H1 (cell line): ENCODE measurements around the gene POLR3K. TPM values are rescaled to one million over a fixed set of nuclear protein-coding genes. Genes with fewer than 3 reads are reported as not detected.

Experiments
- CTCF ChIA-PET: fragments of 300-600 bp; sonication (Branson Sonifier 250); formaldehyde crosslinking; loops from one replicate; lab custom pipeline; 2021; ENCODE audit not compliant: partially characterized antibody; lab: Charles Lee
- POLR2A ChIA-PET: fragments of 300-600 bp; sonication (Branson Sonifier 250); formaldehyde crosslinking; loops from one replicate; lab custom pipeline; 2021; ENCODE audit warnings: inconsistent platforms; ENCODE audit not compliant: partially characterized antibody; lab: Charles Lee
- DNase-seq, 2 experiments: peaks; one replicate each; pipeline versions ENCODE4 v3.0.0 to v3.0.0-alpha.2; 2010 to 2022; ENCODE audit warnings: low spot score in 2 of 2, low read depth in 1 of 2, mixed read lengths in 1 of 2
- FAIRE-seq: peaks from 2 replicates; lab custom pipeline; 2011; peaks lifted over from hg19 to GRCh38; lab: Jason Lieb, UNC
- H2AFZ ChIP-seq: 2 replicates; pipeline ENCODE4 v1.8.1; 2012; ENCODE audit warnings: low read length, inconsistent platforms
- H2AK5ac ChIP-seq: 2 replicates; pipeline ENCODE4 v1.6.1; 2013; ENCODE audit warnings: low read depth, low read length
- H2BK120ac ChIP-seq: replicated peaks from 2 replicates; pipeline ENCODE3; 2013; ENCODE audit warnings: low read depth, low read length, inconsistent platforms
- H2BK12ac ChIP-seq: 2 replicates; pipeline ENCODE4 v1.6.1; 2013; ENCODE audit warnings: low read depth, low read length
- H2BK15ac ChIP-seq: 2 replicates; pipeline ENCODE4 v1.6.1; 2013; ENCODE audit warnings: low read length
- H2BK20ac ChIP-seq: 2 replicates; pipeline ENCODE4 v1.6.1; 2013; ENCODE audit warnings: low read length
- H2BK5ac ChIP-seq: 2 replicates; pipeline ENCODE4 v1.6.1; 2013; ENCODE audit warnings: low read depth, low read length
- H3K14ac ChIP-seq: 2 replicates; pipeline ENCODE4 v1.6.1; 2013; ENCODE audit warnings: inconsistent platforms; ENCODE audit not compliant: insufficient read length
- H3K18ac ChIP-seq: 2 replicates; pipeline ENCODE4 v1.6.1; 2013; ENCODE audit warnings: low read length; ENCODE audit errors: extremely low read depth
- H3K23ac ChIP-seq: 2 replicates; pipeline ENCODE4 v1.6.1; 2013; ENCODE audit warnings: inconsistent platforms; ENCODE audit not compliant: insufficient read length
- H3K23me2 ChIP-seq: 2 replicates; pipeline ENCODE4 v1.6.1; 2013; ENCODE audit warnings: low read depth, low read length
- H3K27ac ChIP-seq: 2 replicates; pipeline ENCODE4 v1.6.1; 2011; ENCODE audit warnings: low read depth, low read length, inconsistent platforms
- H3K27me3 ChIP-seq, 4 experiments: replicated peaks in 1 of 4; 1 replicate in 1 of 4; 2 replicates in 3 of 4; pipeline versions ENCODE4 v1.6.1 to v1.8.1; 2011 to 2013; ENCODE audit warnings: low read length in 3 of 4, mild to moderate bottlenecking in 3 of 4, inconsistent platforms in 2 of 4, mixed read lengths in 2 of 4, moderate library complexity in 1 of 4; ENCODE audit not compliant: control insufficient read depth in 3 of 4, insufficient read depth in 3 of 4; ENCODE audit errors: extremely low read depth in 1 of 4
- H3K36me3 ChIP-seq, 4 experiments: 2 replicates each; pipeline versions ENCODE4 v1.6.1 to v1.8.1; 2011 to 2013; ENCODE audit warnings: mild to moderate bottlenecking in 4 of 4, low read length in 3 of 4, moderate library complexity in 2 of 4, control low read depth in 1 of 4, inconsistent platforms in 1 of 4; ENCODE audit not compliant: insufficient read depth in 4 of 4, control insufficient read depth in 2 of 4
- H3K4ac ChIP-seq: replicated peaks from 2 replicates; pipeline ENCODE3; 2013; ENCODE audit warnings: low read length, low read depth, mixed read lengths, inconsistent platforms; ENCODE audit not compliant: insufficient read length
- H3K4me1 ChIP-seq, 4 experiments: replicated peaks in 1 of 4; 1 replicate in 1 of 4; 2 replicates in 3 of 4; pipeline versions ENCODE4 v1.6.1 to v1.8.1; 2011 to 2013; ENCODE audit warnings: low read length in 3 of 4, inconsistent platforms in 2 of 4, mixed read lengths in 1 of 4; ENCODE audit not compliant: insufficient read depth in 4 of 4, control insufficient read depth in 3 of 4
- H3K4me2 ChIP-seq, 2 experiments: 2 replicates each; pipeline versions ENCODE4 v1.6.1 to v1.8.1; 2011 to 2013; ENCODE audit warnings: low read depth in 2 of 2, low read length in 2 of 2, control low read depth in 1 of 2, inconsistent platforms in 1 of 2, mild to moderate bottlenecking in 1 of 2; ENCODE audit not compliant: insufficient read depth in 1 of 2
- H3K4me3 ChIP-seq, 4 experiments: fragments of 200-600, 300-600 bp in 1 of 4; sonication (generic), shearing (Covaris generic), sonication (Bioruptor Twin) in 1 of 4; 2 replicates each; pipeline versions ENCODE4 v1.5.1 to v1.8.1; 2011 to 2016; ENCODE audit warnings: low read length in 4 of 4, low read depth in 3 of 4, control low read depth in 2 of 4, inconsistent platforms in 2 of 4, mild to moderate bottlenecking in 2 of 4, mixed read lengths in 1 of 4, moderate library complexity in 1 of 4; ENCODE audit not compliant: insufficient read depth in 2 of 4; ENCODE audit errors: extremely low read depth in 1 of 4
- H3K56ac ChIP-seq: replicated peaks from 2 replicates; pipeline ENCODE3; 2013; ENCODE audit warnings: low read depth, mild to moderate bottlenecking, mixed read lengths, low read length, inconsistent platforms; ENCODE audit not compliant: insufficient read length
- H3K79me1 ChIP-seq: 2 replicates; pipeline ENCODE4 v1.6.1; 2013; ENCODE audit warnings: low read depth, low read length, control low read depth
- H3K79me2 ChIP-seq, 2 experiments: 2 replicates each; pipeline versions ENCODE4 v1.6.1 to v1.8.1; 2012 to 2013; ENCODE audit warnings: low read length in 2 of 2, mild to moderate bottlenecking in 2 of 2, inconsistent platforms in 1 of 2; ENCODE audit not compliant: insufficient read depth in 2 of 2, control insufficient read depth in 1 of 2
- H3K9ac ChIP-seq, 4 experiments: replicated peaks in 1 of 4; 1 replicate in 1 of 4; 2 replicates in 3 of 4; pipeline versions ENCODE4 v1.6.1 to v1.8.1; 2011 to 2013; ENCODE audit warnings: low read depth in 3 of 4, low read length in 3 of 4, control low read depth in 2 of 4, mild to moderate bottlenecking in 2 of 4, moderate library complexity in 2 of 4, inconsistent platforms in 1 of 4; ENCODE audit errors: extremely low read depth in 1 of 4
- H3K9me3 ChIP-seq, 2 experiments: 2 replicates each; pipeline versions ENCODE4 v1.6.1 to v1.8.1; 2012 to 2013; ENCODE audit warnings: mild to moderate bottlenecking in 2 of 2, moderate library complexity in 2 of 2, control low read depth in 1 of 2, inconsistent platforms in 1 of 2, low read depth in 1 of 2, low read length in 1 of 2, mixed read lengths in 1 of 2; ENCODE audit not compliant: insufficient read depth in 2 of 2
- H4K20me1 ChIP-seq, 2 experiments: replicated peaks in 1 of 2; 2 replicates each; pipeline versions ENCODE3 to v1.8.1; 2011 to 2013; ENCODE audit warnings: inconsistent platforms in 2 of 2, low read length in 2 of 2, mild to moderate bottlenecking in 1 of 2; ENCODE audit not compliant: insufficient read depth in 2 of 2, control insufficient read depth in 1 of 2
- H4K5ac ChIP-seq: 2 replicates; pipeline ENCODE4 v1.6.1; 2013; ENCODE audit warnings: low read length, low read depth, mixed read lengths, inconsistent platforms; ENCODE audit not compliant: insufficient read length
- H4K8ac ChIP-seq: 2 replicates; pipeline ENCODE4 v1.8.0; 2013; ENCODE audit warnings: mild to moderate bottlenecking, moderate library complexity, low read length, inconsistent platforms; ENCODE audit not compliant: insufficient read depth; ENCODE audit errors: extremely low read depth
- H4K91ac ChIP-seq: replicated peaks from 2 replicates; pipeline ENCODE3; 2013; ENCODE audit warnings: low read length, mixed read lengths, inconsistent platforms; ENCODE audit not compliant: insufficient read length
- RAD21 ChIP-seq, 2 experiments: IDR thresholded peaks in 1 of 2; conservative IDR thresholded peaks in 1 of 2; 2 replicates each; pipeline ENCODE4 v1.6.1; 2011; ENCODE audit warnings: low read depth in 2 of 2, low read length in 2 of 2, improper control_type of control experiment in 1 of 2, inconsistent platforms in 1 of 2, mild to moderate bottlenecking in 1 of 2, moderate library complexity in 1 of 2
- RNF2 ChIP-seq: fragments of 200-900, 300-1000 bp; sonication (generic); IDR thresholded peaks from 2 replicates; pipeline ENCODE4 v1.7.1; 2016; ENCODE audit warnings: borderline replicate concordance, low read depth, mild to moderate bottlenecking, antibody characterized with exemption, low read length; ENCODE audit not compliant: poor library complexity, severe bottlenecking; ENCODE audit errors: missing control alignments
- SP1 ChIP-seq: IDR thresholded peaks from 2 replicates; pipeline ENCODE4 v1.6.1; 2011; ENCODE audit warnings: low read depth, low read length
- WGBS, 2 experiments: shearing (Covaris generic) in 1 of 2; methylation state at CpG; one replicate each; pipeline versions ENCODE4 v1.1.6 to v1.1.7; 2013 to 2015; ENCODE audit warnings: low lambda C conversion rate in 2 of 2, mixed read lengths in 2 of 2, inconsistent platforms in 1 of 2, low coverage in 1 of 2, missing lambda C conversion rate in 1 of 2; ENCODE audit not compliant: insufficient replicate concordance in 2 of 2, insufficient coverage in 1 of 2, insufficient read length in 1 of 2; ENCODE audit errors: extremely low coverage in 1 of 2, missing lambda C conversion rate in 1 of 2; 5-methylcytosine and 5-hydroxymethylcytosine counted together
- polyA plus RNA-seq, 7 experiments: library from polyadenylated mRNA; depleted of rRNA in 3 of 7; stranded (reverse) in 5 of 7; unstranded in 2 of 7; fragments of >200 nt in 5 of 7; fragments of 200-250 nt in 2 of 7; gene quantifications; 1 replicate in 5 of 7; 2 replicates in 1 of 7; 4 replicates in 1 of 7; pipeline versions ENCODE4 v1.2.1 to v1.2.3, GENCODE V29; 2011 to 2013; ENCODE audit warnings: missing spikeins in 2 of 7, mixed read lengths in 2 of 7
- total RNA-seq: library from RNA; stranded (reverse); fragmentation: NEBNext Ultra II Directional; extraction: Animal tissue kit (Norgen Biotek cat#: 25700); gene quantifications from 2 replicates; pipeline ENCODE4 v1.2.1, GENCODE V29; 2021
- TF ChIP-seq, protein P1 (sequence below), 3 experiments: IDR thresholded peaks; 1 replicate in 2 of 3; 2 replicates in 1 of 3; pipeline versions ENCODE4 v1.5.1 to v1.6.1; 2011; ENCODE audit warnings: low read length in 3 of 3, mild to moderate bottlenecking in 3 of 3, inconsistent platforms in 2 of 3, low read depth in 1 of 3, moderate library complexity in 1 of 3; ENCODE audit not compliant: insufficient read depth in 1 of 3; ENCODE audit errors: control extremely low read depth in 1 of 3

The POLR3K gene
- total and polyA plus RNA-seq, 2 of the 8 experiments (the other 6 are each of a cell fraction or from before 2014, with no cell fraction given), result 45.4 to 80.5 TPM

DNA sequence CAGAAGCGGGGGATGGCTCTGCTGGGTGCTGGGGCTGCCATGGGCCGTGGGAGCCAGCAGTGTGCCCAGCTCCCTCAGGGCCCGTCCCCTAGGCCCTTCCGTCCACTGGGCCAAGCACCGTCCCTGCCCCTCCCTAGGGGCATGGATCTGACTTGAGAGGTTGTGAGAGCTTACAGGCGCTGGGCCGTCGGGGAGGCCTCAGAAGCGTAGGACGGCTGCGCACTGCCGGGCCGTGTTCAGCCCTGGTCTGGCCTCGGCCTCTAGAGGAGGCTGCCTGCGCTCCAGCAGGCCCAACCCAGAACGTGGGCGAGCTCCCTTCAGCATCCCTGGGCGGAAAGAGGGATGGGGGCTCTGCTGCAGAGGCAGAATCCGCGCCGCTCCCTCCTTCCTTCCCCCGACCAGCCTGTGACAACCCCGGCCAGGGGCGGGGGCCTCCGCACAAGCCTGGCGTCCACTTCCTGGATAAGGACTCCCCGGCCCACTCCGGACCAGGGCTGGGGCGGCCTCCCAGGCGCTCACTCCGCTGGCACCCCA is 23.9 kb upstream of the POLR3K start:
- peak in 1 of 2 experiments; percentile 78 for DNase-seq
- Histone ChIP-seq H2AFZ (no peak overlapping the region), H4K20me1 (peaks cover 0 to 5% of the 10 kb centered on the region in 2 experiments), H3K79me2 (no peaks in the 10 kb centered on the region), H3K27me3 (peaks cover 0 to 4% (median 3%) of the 10 kb centered on the region in 4 experiments; a peak in 3 of 7 replicates), H2BK120ac (no peak overlapping the region), H3K18ac (peak overlapping the region; percentile 44), H3K4me3 (peak overlapping the region; percentile 54 to 78 (median 68); a peak in 7 of 8 replicates), H3K27ac (no peak overlapping the region), H3K4me1 (peaks cover 6 to 59% (median 44%) of the 10 kb centered on the region in 4 experiments), H3K36me3 (peaks cover 0 to 2% (median 0%) of the 10 kb centered on the region in 4 experiments; a peak in 1 of 8 replicates), H3K4ac (peak overlapping the region; percentile 19), H2BK12ac (peak overlapping the region; percentile 87; the same call in 1 of the 2 replicates), H3K23ac (no peak overlapping the region), H2BK15ac (peak overlapping the region; percentile 53; the same call in 1 of the 2 replicates), H3K23me2 (peaks cover 20% of the 10 kb centered on the region; the same call in 1 of the 2 replicates), H3K14ac (no peak overlapping the region), H4K8ac (peak overlapping the region; percentile 80; the same call in 1 of the 2 replicates), H2AK5ac (peak overlapping the region; percentile 58; the same call in 1 of the 2 replicates), H3K4me2 (peak overlapping the region; percentile 92 to 95), H3K56ac (peak overlapping the region; percentile 33), H4K5ac (peak overlapping the region; percentile 19), H2BK5ac (peak overlapping the region; percentile 66; the same call in 1 of the 2 replicates), H4K91ac (peak overlapping the region; percentile 61), H3K79me1 (no peaks in the 10 kb centered on the region), H3K9ac (peak overlapping the region in 2 of 4 experiments; percentile 13 to 20; a peak in 2 of 7 replicates), H3K9me3 (no peaks in the 10 kb centered on the region), H2BK20ac (no peak overlapping the region)
- ChIA-PET CTCF (interaction anchor here (0.7 to 25.7 kb wide), 6 partner anchors 8 to 105 kb away, joined by 3 to 856 read pairs (median 4); partner anchors contain the start of gene RHBDF1), POLR2A (interaction anchor here (0.5 to 3.2 kb wide), 11 partner anchors 9 to 325 kb away, joined by 3 to 19 read pairs (median 3); no protein-coding TSS in a partner anchor)
- FAIRE-seq, result no peak
- 42% methylated on average over 15 of the region's 31 CpGs; no CpG with 5 or more reads in 1 of the 2 experiments for WGBS, 2 experiments
- TF ChIP-seq RAD21 (IDR thresholded peaks at IDR 0.05 in 1 of 2, conservative IDR thresholded peaks at IDR 0.05 in 1 of 2; ENCODE audit: low read depth in 2 of 2, low read length in 2 of 2), result no peak
- no peak for TF ChIP-seq RNF2
- no peak for TF ChIP-seq SP1
- TF ChIP-seq, protein P1, sequence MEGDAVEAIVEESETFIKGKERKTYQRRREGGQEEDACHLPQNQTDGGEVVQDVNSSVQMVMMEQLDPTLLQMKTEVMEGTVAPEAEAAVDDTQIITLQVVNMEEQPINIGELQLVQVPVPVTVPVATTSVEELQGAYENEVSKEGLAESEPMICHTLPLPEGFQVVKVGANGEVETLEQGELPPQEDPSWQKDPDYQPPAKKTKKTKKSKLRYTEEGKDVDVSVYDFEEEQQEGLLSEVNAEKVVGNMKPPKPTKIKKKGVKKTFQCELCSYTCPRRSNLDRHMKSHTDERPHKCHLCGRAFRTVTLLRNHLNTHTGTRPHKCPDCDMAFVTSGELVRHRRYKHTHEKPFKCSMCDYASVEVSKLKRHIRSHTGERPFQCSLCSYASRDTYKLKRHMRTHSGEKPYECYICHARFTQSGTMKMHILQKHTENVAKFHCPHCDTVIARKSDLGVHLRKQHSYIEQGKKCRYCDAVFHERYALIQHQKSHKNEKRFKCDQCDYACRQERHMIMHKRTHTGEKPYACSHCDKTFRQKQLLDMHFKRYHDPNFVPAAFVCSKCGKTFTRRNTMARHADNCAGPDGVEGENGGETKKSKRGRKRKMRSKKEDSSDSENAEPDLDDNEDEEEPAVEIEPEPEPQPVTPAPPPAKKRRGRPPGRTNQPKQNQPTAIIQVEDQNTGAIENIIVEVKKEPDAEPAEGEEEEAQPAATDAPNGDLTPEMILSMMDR (IDR thresholded peaks at IDR 0.05; ENCODE audit: control extremely low read depth in 1 of 3, insufficient read depth in 1 of 3, low read depth in 1 of 3, low read length in 3 of 3), result no peak
